NB4 (cell line): ENCODE data around the gene KAZN.

Experiments used
- MYC ChIP-seq: IDR thresholded peaks from 2 replicates; pipeline ENCODE4 v1.6.1; 2011; ENCODE audit warnings: low read depth, low read length
- POLR2A ChIP-seq: IDR thresholded peaks from 2 replicates; pipeline ENCODE4 v1.6.1; 2011; ENCODE audit warnings: mild to moderate bottlenecking; ENCODE audit not compliant: insufficient read length; ENCODE audit errors: extremely low read depth
- TF ChIP-seq, protein P1 (sequence below): IDR thresholded peaks from one replicate; pipeline ENCODE4 v1.5.1; 2012; ENCODE audit warnings: low read depth, low read length
- TF ChIP-seq, protein P2 (sequence below): IDR thresholded peaks from 2 replicates; pipeline ENCODE4 v1.6.1; 2011; ENCODE audit warnings: low read depth, low read length

DNA sequence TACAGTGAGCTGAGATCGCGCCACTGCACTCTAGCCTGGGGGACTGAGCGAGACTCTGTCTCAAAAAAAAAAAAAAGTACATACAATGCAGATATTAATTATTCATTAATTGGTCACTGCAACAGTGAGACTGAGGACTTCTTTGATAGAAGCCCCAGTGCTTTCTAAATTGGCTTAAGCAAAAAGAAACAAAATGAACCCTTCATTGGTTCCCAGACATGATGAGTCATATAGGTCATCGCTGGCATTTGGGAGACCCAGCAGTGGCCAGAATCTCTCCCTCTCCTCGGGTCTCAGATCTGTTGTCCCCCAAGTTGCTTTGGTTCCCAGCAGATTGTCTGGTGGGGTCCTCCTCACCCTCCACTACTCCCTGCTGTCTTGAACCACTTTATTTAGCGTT, 144.9 kb downstream of the KAZN start:
- TF ChIP-seq, protein P1, sequence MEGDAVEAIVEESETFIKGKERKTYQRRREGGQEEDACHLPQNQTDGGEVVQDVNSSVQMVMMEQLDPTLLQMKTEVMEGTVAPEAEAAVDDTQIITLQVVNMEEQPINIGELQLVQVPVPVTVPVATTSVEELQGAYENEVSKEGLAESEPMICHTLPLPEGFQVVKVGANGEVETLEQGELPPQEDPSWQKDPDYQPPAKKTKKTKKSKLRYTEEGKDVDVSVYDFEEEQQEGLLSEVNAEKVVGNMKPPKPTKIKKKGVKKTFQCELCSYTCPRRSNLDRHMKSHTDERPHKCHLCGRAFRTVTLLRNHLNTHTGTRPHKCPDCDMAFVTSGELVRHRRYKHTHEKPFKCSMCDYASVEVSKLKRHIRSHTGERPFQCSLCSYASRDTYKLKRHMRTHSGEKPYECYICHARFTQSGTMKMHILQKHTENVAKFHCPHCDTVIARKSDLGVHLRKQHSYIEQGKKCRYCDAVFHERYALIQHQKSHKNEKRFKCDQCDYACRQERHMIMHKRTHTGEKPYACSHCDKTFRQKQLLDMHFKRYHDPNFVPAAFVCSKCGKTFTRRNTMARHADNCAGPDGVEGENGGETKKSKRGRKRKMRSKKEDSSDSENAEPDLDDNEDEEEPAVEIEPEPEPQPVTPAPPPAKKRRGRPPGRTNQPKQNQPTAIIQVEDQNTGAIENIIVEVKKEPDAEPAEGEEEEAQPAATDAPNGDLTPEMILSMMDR, result no peak
- TF ChIP-seq POLR2A (no peak), MYC (no peak)
- TF ChIP-seq, protein P2, sequence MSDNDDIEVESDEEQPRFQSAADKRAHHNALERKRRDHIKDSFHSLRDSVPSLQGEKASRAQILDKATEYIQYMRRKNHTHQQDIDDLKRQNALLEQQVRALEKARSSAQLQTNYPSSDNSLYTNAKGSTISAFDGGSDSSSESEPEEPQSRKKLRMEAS, result no peak
